SK-N-SH treated with all-trans-retinoic acid at 6 μM for 48 hours (cell line): ENCODE measurements around the gene CEP350.

Experiments
- ATAC-seq: fragments of 200-7000 bp; cut with Tn5 transposase; 3 replicates; pipeline ENCODE4 v1.9.1; 2020; ENCODE audit warnings: mild to moderate bottlenecking, moderate library complexity
- ARNTL ChIP-seq: fragments of 450-650 bp; formaldehyde crosslinking; IDR thresholded peaks from 2 replicates; pipeline ENCODE4 v1.5.0; 2020; ENCODE audit warnings: low read depth, mild to moderate bottlenecking, moderate library complexity, borderline replicate concordance
- BACH2 ChIP-seq: fragments of 250-450 bp; sonication (Bioruptor Pico); IDR thresholded peaks from 2 replicates; pipeline ENCODE4 v1.9.0; 2021; ENCODE audit warnings: mild to moderate bottlenecking, borderline replicate concordance
- CSDC2 ChIP-seq: fragments of 250-450 bp; sonication (Bioruptor Pico); IDR thresholded peaks from 2 replicates; pipeline ENCODE4 v1.5.0; 2020; ENCODE audit warnings: mild to moderate bottlenecking, moderate library complexity
- GLIS3 ChIP-seq: fragments of 250-450 bp; sonication (Bioruptor Pico); IDR thresholded peaks from 2 replicates; pipeline ENCODE4 v1.5.0; 2020; ENCODE audit warnings: mild to moderate bottlenecking, moderate library complexity
- ISL1 ChIP-seq: fragments of 250-450 bp; sonication (Bioruptor Pico); IDR thresholded peaks from 2 replicates; pipeline ENCODE4 v2.1.2; 2022; ENCODE audit warnings: mild to moderate bottlenecking, moderate library complexity
- OSR1 ChIP-seq: fragments of 250-450 bp; sonication (Bioruptor Pico); IDR thresholded peaks from 2 replicates; pipeline ENCODE4 v1.8.0; 2022; ENCODE audit warnings: moderate library complexity, mild to moderate bottlenecking, inconsistent platforms
- PPARA ChIP-seq: fragments of 250-450 bp; sonication (Bioruptor Pico); IDR thresholded peaks from 2 replicates; pipeline ENCODE4 v1.5.0; 2020; ENCODE audit warnings: mild to moderate bottlenecking, borderline replicate concordance
- RARB ChIP-seq: fragments of 250-450 bp; sonication (Bioruptor Pico); IDR thresholded peaks from 2 replicates; pipeline ENCODE4 v1.8.0; 2021; ENCODE audit warnings: mild to moderate bottlenecking, moderate library complexity
- TCF4 ChIP-seq: fragments of 250-450 bp; sonication (Bioruptor Pico); IDR thresholded peaks from 2 replicates; pipeline ENCODE4 v1.8.0; 2021; ENCODE audit warnings: mild to moderate bottlenecking, moderate library complexity, borderline replicate concordance
- ZC3H10 ChIP-seq: fragments of 250-450 bp; sonication (Bioruptor Pico); IDR thresholded peaks from 2 replicates; pipeline ENCODE4 v1.5.1; 2021; ENCODE audit warnings: mild to moderate bottlenecking, moderate library complexity
- ZFP3 ChIP-seq: fragments of 250-450 bp; sonication (Bioruptor Pico); IDR thresholded peaks from 2 replicates; pipeline ENCODE4 v1.5.0; 2020; ENCODE audit warnings: mild to moderate bottlenecking, moderate library complexity
- ZFP30 ChIP-seq: fragments of 450-650 bp; formaldehyde crosslinking; IDR thresholded peaks from 2 replicates; pipeline ENCODE4 v1.5.0; 2022; ENCODE audit warnings: mild to moderate bottlenecking, moderate library complexity
- ZNF565 ChIP-seq: fragments of 450-650 bp; formaldehyde crosslinking; conservative IDR thresholded peaks from 2 replicates; pipeline ENCODE4 v1.5.0; 2020; ENCODE audit warnings: low read depth, mild to moderate bottlenecking, moderate library complexity
- ZNF70 ChIP-seq: fragments of 450-650 bp; formaldehyde crosslinking; IDR thresholded peaks from 2 replicates; pipeline ENCODE4 v1.5.0; 2020; ENCODE audit warnings: mild to moderate bottlenecking, moderate library complexity
- ZNF8 ChIP-seq: fragments of 450-650 bp; formaldehyde crosslinking; IDR thresholded peaks from 2 replicates; pipeline ENCODE4 v1.5.0; 2020; ENCODE audit warnings: mild to moderate bottlenecking, moderate library complexity
- TF ChIP-seq, protein P1 (sequence below): fragments of 250-450 bp; sonication (Bioruptor Pico); IDR thresholded peaks from 2 replicates; pipeline ENCODE4 v1.5.1; 2021; ENCODE audit warnings: mild to moderate bottlenecking, moderate library complexity
- TF ChIP-seq, protein P2 (sequence below): fragments of 250-450 bp; sonication (Bioruptor Pico); IDR thresholded peaks from 2 replicates; pipeline ENCODE4 v1.8.0; 2020; ENCODE audit warnings: mild to moderate bottlenecking, moderate library complexity, borderline replicate concordance
- TF ChIP-seq, protein P3 (sequence below): fragments of 250-450 bp; sonication (Bioruptor Pico); IDR thresholded peaks from 2 replicates; pipeline ENCODE4 v1.5.0; 2020; ENCODE audit warnings: mild to moderate bottlenecking, moderate library complexity
- TF ChIP-seq, protein P4 (sequence below): fragments of 250-450 bp; sonication (Bioruptor Pico); IDR thresholded peaks from 2 replicates; pipeline ENCODE4 v1.8.0; 2021; ENCODE audit warnings: low read depth, mild to moderate bottlenecking, moderate library complexity, borderline replicate concordance
- TF ChIP-seq, protein P5 (sequence below): fragments of 250-450 bp; sonication (Bioruptor Pico); IDR thresholded peaks from 2 replicates; pipeline ENCODE4 v1.5.1; 2020; ENCODE audit warnings: low read depth, mild to moderate bottlenecking, moderate library complexity

The CEP350 gene

DNA sequence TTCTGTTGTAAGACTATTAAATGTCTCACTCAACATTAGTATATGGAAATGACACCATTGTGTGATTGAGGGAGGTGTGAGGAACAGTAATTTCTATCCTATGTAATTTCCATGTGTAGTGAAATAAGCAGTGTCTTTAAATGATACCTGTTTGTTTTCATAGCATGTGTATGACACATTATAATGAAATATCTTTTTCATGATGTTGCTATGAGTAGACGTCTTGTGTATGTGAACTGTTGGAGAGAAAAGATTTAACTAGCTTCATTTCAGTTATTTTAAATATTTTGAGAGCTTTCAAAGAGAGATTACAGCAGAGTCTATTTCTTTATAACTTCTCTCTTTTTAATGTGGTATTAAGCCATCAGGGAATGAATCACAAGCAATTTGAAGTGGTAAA lies 128.6 kb downstream of the CEP350 start (continued):
- TF ChIP-seq ZNF8 (no peak), ISL1 (CRISPR knock-in tag) (no peak)

DNA sequence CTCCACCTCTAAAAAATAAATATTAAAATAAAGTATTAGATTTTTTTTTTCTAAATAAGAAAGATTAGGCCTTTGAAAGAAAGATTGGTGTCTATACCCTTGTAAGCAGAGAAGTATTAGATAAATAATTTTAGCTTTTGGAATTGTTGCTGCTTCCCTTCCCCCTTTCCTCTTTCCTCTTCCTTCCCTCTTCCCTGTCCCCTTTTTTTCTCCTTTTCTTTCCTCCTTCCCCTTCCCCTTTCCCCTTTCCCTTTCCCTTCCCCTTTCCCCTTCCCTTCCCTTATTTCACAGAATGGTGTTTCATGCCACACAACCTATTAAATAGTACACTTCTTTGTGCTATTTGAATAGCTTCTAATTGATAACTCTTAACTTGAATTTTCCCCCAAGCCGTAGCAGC lies 130.3 kb downstream of the CEP350 start:
- TF ChIP-seq, protein P1, sequence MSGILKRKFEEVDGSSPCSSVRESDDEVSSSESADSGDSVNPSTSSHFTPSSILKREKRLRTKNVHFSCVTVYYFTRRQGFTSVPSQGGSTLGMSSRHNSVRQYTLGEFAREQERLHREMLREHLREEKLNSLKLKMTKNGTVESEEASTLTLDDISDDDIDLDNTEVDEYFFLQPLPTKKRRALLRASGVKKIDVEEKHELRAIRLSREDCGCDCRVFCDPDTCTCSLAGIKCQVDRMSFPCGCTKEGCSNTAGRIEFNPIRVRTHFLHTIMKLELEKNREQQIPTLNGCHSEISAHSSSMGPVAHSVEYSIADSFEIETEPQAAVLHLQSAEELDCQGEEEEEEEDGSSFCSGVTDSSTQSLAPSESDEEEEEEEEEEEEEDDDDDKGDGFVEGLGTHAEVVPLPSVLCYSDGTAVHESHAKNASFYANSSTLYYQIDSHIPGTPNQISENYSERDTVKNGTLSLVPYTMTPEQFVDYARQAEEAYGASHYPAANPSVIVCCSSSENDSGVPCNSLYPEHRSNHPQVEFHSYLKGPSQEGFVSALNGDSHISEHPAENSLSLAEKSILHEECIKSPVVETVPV, result no peak
- TF ChIP-seq ZFP30 (CRISPR knock-in tag) (no peak), ZNF565 (no peak), OSR1 (CRISPR knock-in tag) (no peak), BACH2 (no peak), ZC3H10 (CRISPR knock-in tag) (no peak), ZFP3 (CRISPR knock-in tag) (no peak), PPARA (CRISPR knock-in tag) (no peak), ISL1 (CRISPR knock-in tag) (no peak), ZNF70 (CRISPR knock-in tag) (no peak), TCF4 (CRISPR knock-in tag) (no peak), CSDC2 (CRISPR knock-in tag) (no peak)
- TF ChIP-seq, protein P2, sequence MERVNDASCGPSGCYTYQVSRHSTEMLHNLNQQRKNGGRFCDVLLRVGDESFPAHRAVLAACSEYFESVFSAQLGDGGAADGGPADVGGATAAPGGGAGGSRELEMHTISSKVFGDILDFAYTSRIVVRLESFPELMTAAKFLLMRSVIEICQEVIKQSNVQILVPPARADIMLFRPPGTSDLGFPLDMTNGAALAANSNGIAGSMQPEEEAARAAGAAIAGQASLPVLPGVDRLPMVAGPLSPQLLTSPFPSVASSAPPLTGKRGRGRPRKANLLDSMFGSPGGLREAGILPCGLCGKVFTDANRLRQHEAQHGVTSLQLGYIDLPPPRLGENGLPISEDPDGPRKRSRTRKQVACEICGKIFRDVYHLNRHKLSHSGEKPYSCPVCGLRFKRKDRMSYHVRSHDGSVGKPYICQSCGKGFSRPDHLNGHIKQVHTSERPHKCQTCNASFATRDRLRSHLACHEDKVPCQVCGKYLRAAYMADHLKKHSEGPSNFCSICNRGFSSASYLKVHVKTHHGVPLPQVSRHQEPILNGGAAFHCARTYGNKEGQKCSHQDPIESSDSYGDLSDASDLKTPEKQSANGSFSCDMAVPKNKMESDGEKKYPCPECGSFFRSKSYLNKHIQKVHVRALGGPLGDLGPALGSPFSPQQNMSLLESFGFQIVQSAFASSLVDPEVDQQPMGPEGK, result no peak
- TF ChIP-seq, protein P3, sequence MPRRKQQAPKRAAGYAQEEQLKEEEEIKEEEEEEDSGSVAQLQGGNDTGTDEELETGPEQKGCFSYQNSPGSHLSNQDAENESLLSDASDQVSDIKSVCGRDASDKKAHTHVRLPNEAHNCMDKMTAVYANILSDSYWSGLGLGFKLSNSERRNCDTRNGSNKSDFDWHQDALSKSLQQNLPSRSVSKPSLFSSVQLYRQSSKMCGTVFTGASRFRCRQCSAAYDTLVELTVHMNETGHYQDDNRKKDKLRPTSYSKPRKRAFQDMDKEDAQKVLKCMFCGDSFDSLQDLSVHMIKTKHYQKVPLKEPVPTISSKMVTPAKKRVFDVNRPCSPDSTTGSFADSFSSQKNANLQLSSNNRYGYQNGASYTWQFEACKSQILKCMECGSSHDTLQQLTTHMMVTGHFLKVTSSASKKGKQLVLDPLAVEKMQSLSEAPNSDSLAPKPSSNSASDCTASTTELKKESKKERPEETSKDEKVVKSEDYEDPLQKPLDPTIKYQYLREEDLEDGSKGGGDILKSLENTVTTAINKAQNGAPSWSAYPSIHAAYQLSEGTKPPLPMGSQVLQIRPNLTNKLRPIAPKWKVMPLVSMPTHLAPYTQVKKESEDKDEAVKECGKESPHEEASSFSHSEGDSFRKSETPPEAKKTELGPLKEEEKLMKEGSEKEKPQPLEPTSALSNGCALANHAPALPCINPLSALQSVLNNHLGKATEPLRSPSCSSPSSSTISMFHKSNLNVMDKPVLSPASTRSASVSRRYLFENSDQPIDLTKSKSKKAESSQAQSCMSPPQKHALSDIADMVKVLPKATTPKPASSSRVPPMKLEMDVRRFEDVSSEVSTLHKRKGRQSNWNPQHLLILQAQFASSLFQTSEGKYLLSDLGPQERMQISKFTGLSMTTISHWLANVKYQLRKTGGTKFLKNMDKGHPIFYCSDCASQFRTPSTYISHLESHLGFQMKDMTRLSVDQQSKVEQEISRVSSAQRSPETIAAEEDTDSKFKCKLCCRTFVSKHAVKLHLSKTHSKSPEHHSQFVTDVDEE, result no peak
- TF ChIP-seq, protein P4, sequence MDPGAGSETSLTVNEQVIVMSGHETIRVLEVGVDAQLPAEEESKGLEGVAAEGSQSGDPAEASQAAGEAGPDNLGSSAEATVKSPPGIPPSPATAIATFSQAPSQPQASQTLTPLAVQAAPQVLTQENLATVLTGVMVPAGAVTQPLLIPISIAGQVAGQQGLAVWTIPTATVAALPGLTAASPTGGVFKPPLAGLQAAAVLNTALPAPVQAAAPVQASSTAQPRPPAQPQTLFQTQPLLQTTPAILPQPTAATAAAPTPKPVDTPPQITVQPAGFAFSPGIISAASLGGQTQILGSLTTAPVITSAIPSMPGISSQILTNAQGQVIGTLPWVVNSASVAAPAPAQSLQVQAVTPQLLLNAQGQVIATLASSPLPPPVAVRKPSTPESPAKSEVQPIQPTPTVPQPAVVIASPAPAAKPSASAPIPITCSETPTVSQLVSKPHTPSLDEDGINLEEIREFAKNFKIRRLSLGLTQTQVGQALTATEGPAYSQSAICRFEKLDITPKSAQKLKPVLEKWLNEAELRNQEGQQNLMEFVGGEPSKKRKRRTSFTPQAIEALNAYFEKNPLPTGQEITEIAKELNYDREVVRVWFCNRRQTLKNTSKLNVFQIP (CRISPR knock-in tag), result no peak
- ATAC-seq, result no peak

DNA sequence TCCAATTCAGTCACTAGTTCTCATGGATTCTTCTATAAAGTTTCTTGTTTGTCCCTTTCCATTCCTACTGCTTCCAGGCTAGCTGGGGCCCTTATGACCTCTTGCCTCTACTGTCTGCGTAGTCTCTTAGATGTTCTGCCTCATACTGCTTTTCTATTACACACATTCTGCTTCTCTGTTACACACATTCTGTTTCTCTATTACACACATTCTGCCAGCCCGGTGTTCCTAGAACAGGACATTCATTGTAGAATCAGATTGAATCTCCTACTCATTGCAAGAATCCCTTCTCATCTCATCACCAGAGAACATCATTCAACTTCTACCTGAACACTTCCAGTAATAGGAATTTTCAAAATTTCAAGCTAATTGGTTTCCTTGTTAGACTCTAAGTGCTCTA lies 130.7 kb downstream of the CEP350 start:
- no peak for ATAC-seq
- TF ChIP-seq ZFP30 (CRISPR knock-in tag) (no peak), PPARA (CRISPR knock-in tag) (no peak), ZNF565 (no peak), GLIS3 (no peak), ARNTL (CRISPR knock-in tag) (no peak), ZC3H10 (CRISPR knock-in tag) (no peak), ZNF8 (no peak), BACH2 (no peak), RARB (CRISPR knock-in tag) (no peak), CSDC2 (CRISPR knock-in tag) (no peak), TCF4 (CRISPR knock-in tag) (no peak), OSR1 (CRISPR knock-in tag) (no peak), ZNF70 (CRISPR knock-in tag) (no peak)
- TF ChIP-seq, protein P3, result no peak
- TF ChIP-seq, protein P5, sequence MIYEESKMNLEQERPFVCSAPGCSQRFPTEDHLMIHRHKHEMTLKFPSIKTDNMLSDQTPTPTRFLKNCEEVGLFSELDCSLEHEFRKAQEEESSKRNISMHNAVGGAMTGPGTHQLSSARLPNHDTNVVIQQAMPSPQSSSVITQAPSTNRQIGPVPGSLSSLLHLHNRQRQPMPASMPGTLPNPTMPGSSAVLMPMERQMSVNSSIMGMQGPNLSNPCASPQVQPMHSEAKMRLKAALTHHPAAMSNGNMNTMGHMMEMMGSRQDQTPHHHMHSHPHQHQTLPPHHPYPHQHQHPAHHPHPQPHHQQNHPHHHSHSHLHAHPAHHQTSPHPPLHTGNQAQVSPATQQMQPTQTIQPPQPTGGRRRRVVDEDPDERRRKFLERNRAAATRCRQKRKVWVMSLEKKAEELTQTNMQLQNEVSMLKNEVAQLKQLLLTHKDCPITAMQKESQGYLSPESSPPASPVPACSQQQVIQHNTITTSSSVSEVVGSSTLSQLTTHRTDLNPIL (CRISPR knock-in tag), result no peak
- TF ChIP-seq, protein P1, result no peak
- TF ChIP-seq, all 23 proteins: peak for 0
